Naive thymus-derived CD4-positive, alpha-beta T cell (primary cell): ENCODE results near the gene HP1BP3. TPM values are rescaled to one million over a fixed set of nuclear protein-coding genes. Genes with fewer than 3 reads are reported as not detected.

Experiments
- ATAC-seq: fragments of 150-1000 bp; cut with Tn5 transposase; 2 replicates; pipeline ENCODE4 v1.10.0; 2021; ENCODE audit warnings: mild to moderate bottlenecking, moderate library complexity
- CTCF ChIA-PET: fragments of 350-600 bp; sonication (Branson Sonifier 250); formaldehyde crosslinking; loops from one replicate; lab custom pipeline; 2021; ENCODE audit warnings: antibody characterized with exemption; lab: Charles Lee
- POLR2A ChIA-PET: fragments of 350-600 bp; sonication (Branson Sonifier 250); formaldehyde crosslinking; loops from one replicate; lab custom pipeline; 2021; ENCODE audit warnings: antibody characterized with exemption, inconsistent platforms; lab: Charles Lee
- DNase-seq, 9 donors: peaks; one replicate each; pipeline versions ENCODE4 v3.0.0 to v3.0.0-alpha.2; 2020 to 2022; ENCODE audit warnings: mixed read lengths in 1 of 9
- H3K27ac ChIP-seq: one replicate; pipeline ENCODE4 v1.7.0; 2013; ENCODE audit warnings: mild to moderate bottlenecking, low read depth, low read length, moderate library complexity
- H3K27me3 ChIP-seq, 2 donors: one replicate each; pipeline ENCODE4 v1.7.0; 2013; ENCODE audit warnings: low read length in 2 of 2, mild to moderate bottlenecking in 2 of 2, moderate library complexity in 2 of 2; ENCODE audit not compliant: control insufficient read depth in 2 of 2, insufficient read depth in 2 of 2
- H3K36me3 ChIP-seq, 3 experiments: 1 replicate in 2 of 3; 2 replicates in 1 of 3; pipeline ENCODE4 v1.7.0; 2013; ENCODE audit warnings: low read length in 3 of 3, mild to moderate bottlenecking in 3 of 3, moderate library complexity in 1 of 3; ENCODE audit not compliant: insufficient read depth in 3 of 3, control insufficient read depth in 2 of 3
- H3K4me1 ChIP-seq, 2 donors: one replicate each; pipeline ENCODE4 v1.7.0; 2013; ENCODE audit warnings: low read length in 2 of 2, mild to moderate bottlenecking in 2 of 2, moderate library complexity in 1 of 2; ENCODE audit not compliant: control insufficient read depth in 2 of 2, insufficient read depth in 2 of 2
- H3K4me3 ChIP-seq: 2 replicates; pipeline ENCODE4 v1.7.0; 2013; ENCODE audit warnings: mild to moderate bottlenecking, low read length
- H3K9me3 ChIP-seq, 3 experiments: 1 replicate in 2 of 3; 2 replicates in 1 of 3; pipeline ENCODE4 v1.7.0; 2013; ENCODE audit warnings: low read length in 3 of 3; ENCODE audit not compliant: control insufficient read depth in 2 of 3
- H3K27ac Mint-ChIP-seq, 9 donors: one replicate each; pipeline ENCODE4 v1.8.0; 2020 to 2022; ENCODE audit warnings: mixed read lengths in 9 of 9, mild to moderate bottlenecking in 8 of 9, moderate library complexity in 5 of 9, inconsistent platforms in 2 of 9
- H3K27me3 Mint-ChIP-seq, 5 donors: one replicate each; pipeline ENCODE4 v1.8.0; 2021 to 2022; ENCODE audit warnings: mixed read lengths in 5 of 5, mild to moderate bottlenecking in 1 of 5
- H3K36me3 Mint-ChIP-seq, 5 donors: one replicate each; pipeline ENCODE4 v1.8.0; 2020 to 2022; ENCODE audit warnings: mixed read lengths in 5 of 5, mild to moderate bottlenecking in 3 of 5, inconsistent platforms in 1 of 5
- H3K4me1 Mint-ChIP-seq, 7 donors: one replicate each; pipeline ENCODE4 v1.8.0; 2020 to 2022; ENCODE audit warnings: mixed read lengths in 7 of 7, mild to moderate bottlenecking in 3 of 7, inconsistent platforms in 1 of 7
- H3K4me3 Mint-ChIP-seq, 10 donors: one replicate each; pipeline ENCODE4 v1.8.0; 2020 to 2022; ENCODE audit warnings: mild to moderate bottlenecking in 10 of 10, mixed read lengths in 10 of 10, moderate library complexity in 6 of 10, inconsistent platforms in 2 of 10
- H3K9me3 Mint-ChIP-seq, 11 donors: one replicate each; pipeline ENCODE4 v1.8.0; 2020 to 2022; ENCODE audit warnings: mixed read lengths in 11 of 11, mild to moderate bottlenecking in 4 of 11, inconsistent platforms in 1 of 11, moderate library complexity in 1 of 11
- intact Hi-C, 2 donors: fragments of 100-400 bp; cut with micrococcal nuclease; formaldehyde crosslinking; loops; one replicate each; pipeline ENCODE4 v1.15.1; 2023
- polyA plus RNA-seq, 2 donors: library from polyadenylated mRNA; unstranded; fragments of 300-500 nt; fragmentation: Illumina TruSeq; gene quantifications; one replicate each; pipeline ENCODE4 v1.2.3, GENCODE V29; 2021
- total RNA-seq, 6 experiments: library from RNA in 5 of 6; stranded (reverse) in 5 of 6; gene quantifications; 1 replicate in 5 of 6; 2 replicates in 1 of 6; pipeline ENCODE4 v1.2.3 and lab custom pipeline; 2021 to 2026

The HP1BP3 gene
- total and polyA plus RNA-seq, 7 experiments from 2014 or later, result 234 to 417 (median 288) TPM

DNA sequence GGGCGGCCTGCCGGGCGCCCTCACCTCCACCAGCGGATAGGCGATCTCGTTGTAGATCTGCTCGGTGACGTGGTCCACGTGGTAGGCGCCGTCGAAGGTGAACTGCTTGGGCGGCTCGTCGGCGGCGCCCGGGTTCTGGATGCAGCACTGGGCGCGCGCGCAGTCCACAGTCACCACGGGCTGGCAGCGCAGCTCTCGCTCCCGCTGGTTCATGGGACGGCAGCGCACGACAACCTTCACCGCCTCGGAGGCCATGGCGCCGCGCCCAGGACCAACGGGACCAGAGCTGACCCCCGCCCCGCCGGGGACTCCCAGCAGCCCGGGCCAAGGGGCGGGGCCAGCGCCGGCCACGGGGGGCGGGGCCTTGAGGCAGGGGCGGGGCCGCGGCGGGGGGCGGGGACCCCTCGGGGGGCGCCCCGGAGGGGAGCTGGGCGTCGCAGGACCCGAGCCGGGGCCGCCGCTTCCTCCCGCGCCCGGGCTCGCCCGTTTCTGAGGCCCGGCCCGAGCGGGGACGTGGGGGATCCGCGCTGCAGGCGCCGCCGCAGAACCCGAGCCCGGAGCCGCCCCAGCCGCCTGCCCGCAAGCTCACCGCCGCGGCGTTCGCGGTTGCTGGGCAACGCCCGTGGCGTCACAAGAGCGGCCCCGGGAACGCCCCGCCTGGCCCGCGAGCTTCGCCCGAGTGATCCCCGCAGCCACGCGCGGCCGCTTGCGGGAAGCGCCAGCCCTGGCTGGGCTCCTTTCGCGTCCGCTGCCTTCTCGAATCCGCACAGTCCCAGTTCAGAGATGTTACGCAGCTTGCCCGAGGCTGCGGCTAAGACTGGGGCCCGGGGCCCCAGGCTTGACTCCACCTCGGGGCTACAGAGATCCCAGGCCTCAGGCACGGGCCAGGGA, 69.4 kb downstream of the HP1BP3 start, which contains the start of gene KIF17:
Gene KIF17 (minus strand): TSS at position 556 of the 891 bp plus-strand sequence. CDS start 301 bp downstream, at position 255.
- peaks cover 16 to 39% (median 22%) of the 10 kb centered on the region in 5 donors for H3K27me3 Mint-ChIP-seq
- peak within 1 kb of the TSS; percentile 55 to 85 (median 72) for H3K4me3 Mint-ChIP-seq
- H3K4me1 Mint-ChIP-seq, result peaks cover 0 to 11% (median 8%) of the 10 kb centered on the region in 7 donors
- ChIA-PET CTCF (no interaction called here), POLR2A (interaction anchor here (0.6 to 1.1 kb wide), 2 partner anchors 69 to 223 kb away, joined by 3 read pairs; no protein-coding TSS in a partner anchor)
- no peaks in the 10 kb centered on the region for H3K9me3 Mint-ChIP-seq
- peaks cover 0 to 3% of the 10 kb centered on the region in 2 donors for H3K4me1 ChIP-seq
- no peak within 1 kb of the TSS for H3K4me3 ChIP-seq
- H3K27ac Mint-ChIP-seq, result peak within 1 kb of the TSS in 4 of 9 donors; percentile 25 to 74 (median 50)
- no peak within 1 kb of the TSS for H3K27ac ChIP-seq
- H3K36me3 ChIP-seq, result no peaks in the 10 kb centered on the region
- no peaks in the 10 kb centered on the region for H3K27me3 ChIP-seq
- H3K36me3 Mint-ChIP-seq, result no peaks in the 10 kb centered on the region
- intact Hi-C loops, result loop anchor here in 1 of 2 donors (2.0 to 5.0 kb wide), 2 partner anchors 15 to 460 kb away; partner anchors contain the start of genes EIF4G3 and SH2D5
- no peaks in the 10 kb centered on the region for H3K9me3 ChIP-seq
- peak; percentile 39 to 74 (median 62) for DNase-seq
- peak; percentile 79 for ATAC-seq

DNA sequence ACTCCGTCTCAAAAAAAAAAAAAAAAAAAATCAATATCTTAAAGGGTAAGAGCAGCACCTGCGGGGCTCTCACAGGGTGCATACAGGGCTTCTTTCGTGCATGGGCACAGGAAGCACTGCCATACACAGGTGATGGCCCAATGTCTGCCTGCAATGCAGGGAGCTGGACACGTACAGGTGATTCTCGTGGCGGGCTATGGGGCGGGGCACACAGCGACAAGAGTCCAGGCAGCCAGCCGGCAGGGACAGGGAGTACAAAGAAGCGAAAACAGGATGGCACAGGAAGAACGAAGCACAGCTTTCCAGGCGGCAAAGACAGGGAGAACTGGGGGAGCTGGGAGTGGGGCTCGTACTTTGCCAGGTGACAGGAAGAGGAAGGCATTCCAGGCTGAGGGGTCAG, 70.9 kb downstream of the HP1BP3 start:
- H3K9me3 Mint-ChIP-seq, result no peaks in the 10 kb centered on the region
- POLR2A ChIA-PET, result no interaction called here
- no peaks in the 10 kb centered on the region for H3K36me3 Mint-ChIP-seq
- Histone ChIP-seq H3K27ac (no peak overlapping the region), H3K4me3 (no peak overlapping the region), H3K9me3 (no peaks in the 10 kb centered on the region), H3K27me3 (no peaks in the 10 kb centered on the region), H3K36me3 (no peaks in the 10 kb centered on the region), H3K4me1 (peaks cover 0 to 3% of the 10 kb centered on the region in 2 donors)
- CTCF ChIA-PET, result no interaction called here
- H3K4me1 Mint-ChIP-seq, result peaks cover 0 to 11% (median 8%) of the 10 kb centered on the region in 7 donors
- ATAC-seq (no peak), DNase-seq (no peak)
- peak overlapping the region; percentile 38 to 85 (median 66) for H3K4me3 Mint-ChIP-seq
- intact Hi-C loops, result loop anchor here in 1 of 2 donors (5.0 kb wide), 1 partner anchor 461 kb away; the partner anchor contains the start of gene EIF4G3
- H3K27me3 Mint-ChIP-seq, result peaks cover 16 to 39% (median 22%) of the 10 kb centered on the region in 5 donors
- H3K27ac Mint-ChIP-seq, result peak overlapping the region in 3 of 9 donors; percentile 38 to 67 (median 47)

DNA sequence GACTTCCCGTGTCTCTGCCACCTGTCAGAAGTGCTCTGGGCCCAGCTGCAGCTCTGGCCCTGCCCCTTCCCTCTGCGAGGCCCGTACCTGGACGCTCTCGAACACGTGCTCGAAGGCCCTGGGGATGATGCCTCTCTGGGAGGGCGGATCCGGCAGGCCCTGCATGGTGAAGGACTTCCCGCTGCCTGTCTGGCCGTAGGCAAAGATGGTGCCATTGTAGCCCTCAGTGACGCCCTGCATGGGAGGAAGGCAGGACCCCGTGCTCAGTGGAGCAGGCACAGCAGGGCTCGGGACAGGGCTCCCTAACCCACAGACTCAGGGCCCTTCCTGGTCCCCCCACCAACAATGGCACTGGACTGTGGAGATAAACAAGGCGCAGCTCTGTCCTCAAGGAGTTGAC, 71.7 kb downstream of the HP1BP3 start:
- DNase-seq (no peak), ATAC-seq (no peak)
- peaks cover 0 to 3% of the 10 kb centered on the region in 2 donors for H3K4me1 ChIP-seq
- Mint-ChIP-seq H3K27ac (no peak overlapping the region), H3K27me3 (peaks cover 16 to 39% (median 22%) of the 10 kb centered on the region in 5 donors), H3K9me3 (no peaks in the 10 kb centered on the region), H3K36me3 (no peaks in the 10 kb centered on the region), H3K4me1 (peaks cover 0 to 11% (median 8%) of the 10 kb centered on the region in 7 donors), H3K4me3 (no peak overlapping the region)
- H3K9me3 ChIP-seq, result no peaks in the 10 kb centered on the region
- intact Hi-C loops, result loop anchor here in 1 of 2 donors (5.0 kb wide), 1 partner anchor 462 kb away; the partner anchor contains the start of gene EIF4G3
- no peaks in the 10 kb centered on the region for H3K27me3 ChIP-seq
- ChIA-PET POLR2A (no interaction called here), CTCF (no interaction called here)
- no peaks in the 10 kb centered on the region for H3K36me3 ChIP-seq
- no peak overlapping the region for H3K4me3 ChIP-seq
- H3K27ac ChIP-seq, result no peak overlapping the region

DNA sequence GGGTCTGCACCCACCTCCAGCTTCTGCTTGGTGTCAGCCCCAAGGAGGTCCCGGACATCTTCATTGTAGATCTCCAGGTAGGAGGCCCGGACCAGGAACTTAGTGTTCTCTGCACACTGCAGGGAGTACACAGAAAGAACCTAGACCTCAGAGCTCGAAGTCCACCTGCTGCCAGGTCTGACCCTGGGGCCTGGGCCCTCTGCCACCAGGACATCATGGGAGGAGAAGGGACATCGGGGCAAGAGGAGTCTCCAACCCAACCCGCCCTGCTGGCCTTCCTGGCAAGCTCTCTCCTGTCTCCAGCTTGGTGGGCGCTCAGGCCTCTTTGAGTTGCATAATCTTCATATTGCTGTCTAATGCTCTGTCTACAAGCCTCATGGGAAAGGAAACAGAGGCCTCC, 73.7 kb downstream of the HP1BP3 start:
- POLR2A ChIA-PET, result interaction anchor here (0.6 kb wide), 1 partner anchor 493 kb away, joined by 3 read pairs; no protein-coding TSS in a partner anchor
- no peaks in the 10 kb centered on the region for H3K27me3 ChIP-seq
- intact Hi-C loops, result no loop called here

DNA sequence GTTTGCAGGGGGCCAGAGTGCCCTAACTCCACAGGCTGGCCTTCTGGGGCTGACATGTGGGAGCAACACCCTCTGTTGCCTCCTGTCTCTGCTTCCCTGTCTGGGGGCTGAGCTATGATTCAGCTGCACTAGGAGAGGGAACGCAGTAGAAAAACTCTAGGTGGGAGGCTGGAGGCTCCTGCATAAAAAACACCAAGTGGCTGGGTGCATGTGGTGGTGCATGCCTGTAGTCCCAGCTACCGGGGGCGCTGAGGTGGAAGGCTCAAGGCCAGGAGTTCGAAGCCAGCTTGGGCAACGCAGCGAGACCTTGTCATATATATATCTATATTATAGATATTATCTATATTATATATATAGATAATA, 74.9 kb downstream of the HP1BP3 start:
- peaks cover 0 to 1% of the 10 kb centered on the region in 2 donors for H3K4me1 ChIP-seq
- peaks cover 0 to 8% (median 7%) of the 10 kb centered on the region in 7 donors for H3K4me1 Mint-ChIP-seq
- no peak for DNase-seq
- intact Hi-C loops, result no loop called here
- H3K9me3 Mint-ChIP-seq, result no peaks in the 10 kb centered on the region
- ATAC-seq, result no peak
- no peaks in the 10 kb centered on the region for H3K27me3 ChIP-seq
- H3K4me3 ChIP-seq, result no peak overlapping the region
- H3K4me3 Mint-ChIP-seq, result no peak overlapping the region
- no peaks in the 10 kb centered on the region for H3K36me3 Mint-ChIP-seq
- no peaks in the 10 kb centered on the region for H3K9me3 ChIP-seq
- H3K36me3 ChIP-seq, result no peaks in the 10 kb centered on the region
- no peak overlapping the region for H3K27ac ChIP-seq
- no peak overlapping the region for H3K27ac Mint-ChIP-seq
- POLR2A ChIA-PET, result no interaction called here
- CTCF ChIA-PET, result no interaction called here
- H3K27me3 Mint-ChIP-seq, result peaks cover 16 to 24% (median 18%) of the 10 kb centered on the region in 5 donors

More for the DNA sequence above, 73.7 kb downstream of the HP1BP3 start:
- Mint-ChIP-seq H3K27ac (no peak overlapping the region), H3K36me3 (no peaks in the 10 kb centered on the region), H3K27me3 (peaks cover 16 to 24% (median 18%) of the 10 kb centered on the region in 5 donors), H3K9me3 (no peaks in the 10 kb centered on the region), H3K4me3 (no peak overlapping the region), H3K4me1 (peaks cover 0 to 8% (median 7%) of the 10 kb centered on the region in 7 donors)
- CTCF ChIA-PET, result no interaction called here
- Histone ChIP-seq H3K4me1 (peaks cover 0 to 3% of the 10 kb centered on the region in 2 donors), H3K9me3 (no peaks in the 10 kb centered on the region), H3K36me3 (no peaks in the 10 kb centered on the region), H3K27ac (no peak overlapping the region), H3K4me3 (no peak overlapping the region)
- ATAC-seq, result no peak
- no peak for DNase-seq

DNA sequence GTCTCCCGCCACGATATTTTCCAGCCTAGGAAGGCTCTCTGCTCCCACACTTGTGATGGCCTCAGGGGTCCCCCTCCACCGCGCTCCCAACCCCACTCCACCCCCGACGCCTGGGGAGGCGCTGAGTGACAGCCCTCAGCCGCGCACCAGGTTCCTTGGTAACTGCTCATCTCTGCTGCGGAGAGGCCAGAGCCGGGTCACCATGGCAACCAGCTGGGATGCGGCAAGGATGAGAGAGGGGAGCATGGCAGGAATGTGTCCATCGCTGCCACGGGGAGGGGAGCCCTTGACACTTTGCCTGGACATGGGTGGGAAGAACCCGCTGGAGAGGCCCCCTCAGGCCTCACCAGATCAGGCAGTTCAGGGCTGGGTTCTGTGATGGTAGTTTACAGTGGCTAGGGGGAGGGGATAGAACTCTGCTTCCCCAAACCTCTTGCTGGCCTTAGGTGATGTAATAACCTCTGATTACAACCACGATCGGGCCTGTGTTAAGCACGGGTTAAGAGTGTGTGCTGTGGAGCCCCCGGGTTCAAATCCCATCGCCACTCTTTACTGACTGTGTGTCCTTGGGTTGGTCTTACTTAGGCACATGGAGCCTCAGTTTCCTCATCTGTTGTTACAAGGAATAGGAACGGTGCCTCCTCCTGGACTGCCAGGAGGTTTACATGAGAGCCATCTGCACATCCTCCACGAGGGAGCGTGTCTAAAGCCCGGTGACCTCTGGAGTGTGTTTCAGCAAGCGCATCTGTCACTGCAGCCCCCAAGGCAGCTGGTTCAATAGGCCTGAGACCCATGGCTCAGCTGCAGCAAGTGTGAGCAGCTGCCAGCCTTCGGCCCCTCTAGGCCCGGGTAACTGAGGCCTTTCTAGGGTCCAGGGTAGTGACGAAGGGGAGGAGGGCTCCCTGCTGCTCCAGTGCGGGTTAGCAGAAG, 75.6 kb downstream of the HP1BP3 start:
- peaks cover 11 to 20% (median 14%) of the 10 kb centered on the region in 5 donors for H3K27me3 Mint-ChIP-seq
- peak; percentile 54 for ATAC-seq

More for the DNA sequence above, 75.6 kb downstream of the HP1BP3 start:
- Histone ChIP-seq H3K27ac (no peak overlapping the region), H3K4me3 (no peak overlapping the region), H3K36me3 (no peaks in the 10 kb centered on the region), H3K4me1 (no peaks in the 10 kb centered on the region), H3K9me3 (no peaks in the 10 kb centered on the region), H3K27me3 (no peaks in the 10 kb centered on the region)
- Mint-ChIP-seq H3K9me3 (no peaks in the 10 kb centered on the region), H3K27ac (no peak overlapping the region), H3K36me3 (no peaks in the 10 kb centered on the region), H3K4me3 (no peak overlapping the region), H3K4me1 (peaks cover 0 to 5% (median 3%) of the 10 kb centered on the region in 7 donors)
- intact Hi-C loops, result no loop called here
- no peak for DNase-seq
- CTCF ChIA-PET, result no interaction called here
- POLR2A ChIA-PET, result no interaction called here
